Pulmonary artery endothelial cell (primary cell): Measurements from ENCODE around the gene SAXO1. TPM values are rescaled to one million over a fixed set of nuclear protein-coding genes. Genes with fewer than 3 reads are reported as not detected.
"Not testable (repeated sequence)": the region's sequence is repeated elsewhere in the genome, so short reads cannot be mapped to it uniquely, and the experiment has no call there.

Experiments used
- DNase-seq: peaks from one replicate; pipeline ENCODE4 v3.0.0-alpha.2; 2011; ENCODE audit warnings: low read depth, low spot score
- total RNA-seq: library from RNA; depleted of rRNA; stranded (reverse); fragments of >200 nt; gene quantifications from 2 replicates; pipeline ENCODE4 v1.2.3, GENCODE V29; 2014

Gene SAXO1
- total RNA-seq, 1 donor from 2014 or later, result not detected

GRCh38 chr9:18970393-18970792 lies 62.6 kb downstream of the SAXO1 start:
- no peak for DNase-seq

GRCh38 chr9:18969128-18969527 lies 63.9 kb downstream of the SAXO1 start:
- no peak for DNase-seq

- DNase-seq, result no peak
Measured at GRCh38 chr9:18955626-18956025, 77.4 kb downstream of the SAXO1 start.

GRCh38 chr9:18951936-18952335 lies 81.1 kb downstream of the SAXO1 start:
- DNase-seq, result no peak

- DNase-seq, result no peak
Measured at GRCh38 chr9:18947892-18948339, 85.1 kb downstream of the SAXO1 start.

- DNase-seq, result no peak
Measured at GRCh38 chr9:18942801-18943200, 90.2 kb downstream of the SAXO1 start.

- no peak for DNase-seq
Measured at GRCh38 chr9:18941060-18941740, 91.8 kb downstream of the SAXO1 start.

- no peak for DNase-seq
Measured at GRCh38 chr9:18939943-18940342, 93.1 kb downstream of the SAXO1 start.

GRCh38 chr9:18936094-18936871 lies 96.7 kb downstream of the SAXO1 start:
- DNase-seq, result no peak

GRCh38 chr9:18935541-18935940 lies 97.5 kb downstream of the SAXO1 start:
- DNase-seq, result no peak

- DNase-seq, result not testable (repeated sequence)
Measured at GRCh38 chr9:18930611-18931010, 102.4 kb downstream of the SAXO1 start.

- DNase-seq, result no peak
Measured at GRCh38 chr9:18928711-18929110, 104.3 kb downstream of the SAXO1 start.

- no peak for DNase-seq
Measured at GRCh38 chr9:18926513-18926912, 106.5 kb downstream of the SAXO1 start.

- DNase-seq, result no peak
Measured at GRCh38 chr9:18925880-18926279, 107.1 kb downstream of the SAXO1 start.

GRCh38 chr9:18923671-18924430 lies 109.2 kb downstream of the SAXO1 start:
- DNase-seq, result no peak

GRCh38 chr9:18923167-18923566 lies 109.8 kb downstream of the SAXO1 start:
- DNase-seq, result no peak

- DNase-seq, result no peak
Measured at GRCh38 chr9:18922161-18922885, 110.7 kb downstream of the SAXO1 start.

- DNase-seq, result no peak
Measured at GRCh38 chr9:18921366-18922075, 111.5 kb downstream of the SAXO1 start.

- no peak for DNase-seq
Measured at GRCh38 chr9:18920141-18921084, 112.6 kb downstream of the SAXO1 start.
